ENCODE data around the gene TMED10. TPM values are rescaled to one million over a fixed set of nuclear protein-coding genes. Genes with fewer than 3 reads are reported as not detected.

Gene TMED10
- total RNA-seq, 1 donor from 2014 or later = 122 TPM

- H3K4me3 ChIP-seq (ENCODE audit: low read depth, low read length) = no peak overlapping the region
- no peak for TF ChIP-seq CTCF (conservative IDR thresholded peaks at IDR 0.05; ENCODE audit: low read depth, low read length)
- DNase-seq (ENCODE audit: low read depth) = no peak
Observed at GRCh38 chr14:75217508-75218206, 41.2 kb upstream of the TMED10 start.

- DNase-seq (ENCODE audit: low read depth) = no peak
- no peak overlapping the region for H3K4me3 ChIP-seq (ENCODE audit: low read depth, low read length)
- no peak for TF ChIP-seq CTCF (conservative IDR thresholded peaks at IDR 0.05; ENCODE audit: low read depth, low read length)
Observed at GRCh38 chr14:75216427-75217006, 40.1 kb upstream of the TMED10 start.

- TF ChIP-seq CTCF (conservative IDR thresholded peaks at IDR 0.05; ENCODE audit: low read depth, low read length) = no peak
- DNase-seq (ENCODE audit: low read depth) = no peak
- H3K4me3 ChIP-seq (ENCODE audit: low read depth, low read length) = no peak overlapping the region
Observed at GRCh38 chr14:75215520-75215919, 39.1 kb upstream of the TMED10 start.

GRCh38 chr14:75214558-75214957 lies 38.1 kb upstream of the TMED10 start:
- no peak overlapping the region for H3K4me3 ChIP-seq (ENCODE audit: low read depth, low read length)
- TF ChIP-seq CTCF (conservative IDR thresholded peaks at IDR 0.05; ENCODE audit: low read depth, low read length) = no peak
- DNase-seq (ENCODE audit: low read depth) = no peak

GRCh38 chr14:75213172-75213571 lies 36.8 kb upstream of the TMED10 start:
- no peak for DNase-seq (ENCODE audit: low read depth)

GRCh38 chr14:75208843-75209242 lies 32.4 kb upstream of the TMED10 start:
- DNase-seq (ENCODE audit: low read depth) = no peak
- H3K4me3 ChIP-seq (ENCODE audit: low read depth, low read length) = no peak overlapping the region
- TF ChIP-seq CTCF (conservative IDR thresholded peaks at IDR 0.05; ENCODE audit: low read depth, low read length) = no peak

More at GRCh38 chr14:75213172-75213571, 36.8 kb upstream of the TMED10 start:
- H3K4me3 ChIP-seq (ENCODE audit: low read depth, low read length) = no peak overlapping the region
- TF ChIP-seq CTCF (conservative IDR thresholded peaks at IDR 0.05; ENCODE audit: low read depth, low read length) = no peak

- H3K4me3 ChIP-seq (ENCODE audit: low read depth, low read length) = no peak overlapping the region
- TF ChIP-seq CTCF (conservative IDR thresholded peaks at IDR 0.05; ENCODE audit: low read depth, low read length) = no peak
- DNase-seq (ENCODE audit: low read depth) = no peak
Observed at GRCh38 chr14:75206190-75206589, 29.8 kb upstream of the TMED10 start.

Data from epithelial cell of proximal tubule (primary cell).